MM.1S (cell line): ENCODE data around the gene GRIK4.

Experiments used
- DNase-seq: peaks from one replicate; pipeline ENCODE4 v3.0.0-alpha.2; 2015
- H2AFZ ChIP-seq: fragments of 300-600 bp; sonication (generic); 2 replicates; pipeline ENCODE4 v1.6.0; 2016; ENCODE audit warnings: antibody characterized with exemption, low read length
- H3F3A ChIP-seq: fragments of 300-600 bp; sonication (generic); 2 replicates; pipeline ENCODE4 v1.6.1; 2016; ENCODE audit warnings: mild to moderate bottlenecking, antibody characterized with exemption, low read length, moderate library complexity, mixed read lengths; ENCODE audit not compliant: insufficient read depth
- H3K27ac ChIP-seq: fragments of 300-600 bp; sonication (generic); 2 replicates; pipeline ENCODE4 v1.5.1; 2016; ENCODE audit warnings: mild to moderate bottlenecking, low read length
- H3K27me3 ChIP-seq: fragments of 300-600 bp; sonication (generic); replicated peaks from 2 replicates; pipeline ENCODE4 v1.6.0; 2016; ENCODE audit warnings: low read length; ENCODE audit not compliant: insufficient read depth
- H3K36me3 ChIP-seq: fragments of 300-600 bp; sonication (generic); replicated peaks from 2 replicates; pipeline ENCODE4 v1.6.1; 2016; ENCODE audit warnings: mild to moderate bottlenecking, low read length, mixed read lengths; ENCODE audit not compliant: insufficient read depth
- H3K4me1 ChIP-seq: fragments of 300-600 bp; sonication (generic); 2 replicates; pipeline ENCODE4 v1.6.1; 2016; ENCODE audit warnings: low read length, mixed read lengths
- H3K4me2 ChIP-seq: fragments of 300-600 bp; sonication (generic); 2 replicates; pipeline ENCODE4 v1.6.0; 2016; ENCODE audit warnings: low read depth, low read length
- H3K4me3 ChIP-seq: fragments of 300-600 bp; sonication (generic); 2 replicates; pipeline ENCODE4 v1.5.1; 2016; ENCODE audit warnings: low read length, mixed read lengths
- H3K79me2 ChIP-seq: fragments of 300-600 bp; sonication (generic); 2 replicates; pipeline ENCODE4 v1.6.1; 2016; ENCODE audit warnings: mixed run types, low read length, mixed read lengths
- H3K9ac ChIP-seq: fragments of 300-600 bp; sonication (generic); 2 replicates; pipeline ENCODE4 v1.6.1; 2016; ENCODE audit warnings: low read length, mixed read lengths
- H3K9me2 ChIP-seq: fragments of 300-600 bp; sonication (generic); replicated peaks from 2 replicates; pipeline ENCODE4 v1.6.1; 2016; ENCODE audit warnings: mild to moderate bottlenecking, low read length, mixed read lengths; ENCODE audit not compliant: insufficient read depth
- H3K9me3 ChIP-seq: fragments of 300-600 bp; sonication (generic); replicated peaks from 2 replicates; pipeline ENCODE4 v1.6.1; 2016; ENCODE audit warnings: mild to moderate bottlenecking, low read length, mixed read lengths; ENCODE audit not compliant: insufficient read depth
- H4K20me1 ChIP-seq: fragments of 300-600 bp; sonication (generic); 2 replicates; pipeline ENCODE4 v1.6.1; 2016; ENCODE audit warnings: mild to moderate bottlenecking, low read length, moderate library complexity, mixed read lengths; ENCODE audit not compliant: insufficient read depth
- CTCF ChIP-seq: fragments of 300-600 bp; sonication (generic); IDR thresholded peaks from 2 replicates; pipeline ENCODE4 v1.5.1; 2016; ENCODE audit warnings: antibody characterized with exemption, low read length, mixed read lengths
- EZH2 ChIP-seq: fragments of 300-600 bp; sonication (generic); optimal IDR thresholded peaks from 2 replicates; pipeline ENCODE3; 2017; ENCODE audit warnings: low read depth, mild to moderate bottlenecking, antibody characterized with exemption, low read length, mixed read lengths
- EZH2phosphoT487 ChIP-seq: fragments of 300-600 bp; sonication (generic); IDR thresholded peaks from 2 replicates; pipeline ENCODE4 v1.6.1; 2018; ENCODE audit warnings: antibody characterized with exemption, low read length

Gene GRIK4

GRCh38 chr11:120522736-120523135, 11.2 kb downstream of the GRIK4 start:
- no peaks in the 10 kb centered on the region for H3F3A ChIP-seq
- H3K9ac ChIP-seq: no peak overlapping the region
- TF ChIP-seq EZH2phosphoT487: no peak
- no peak for TF ChIP-seq EZH2
- no peak for TF ChIP-seq CTCF
- H2AFZ ChIP-seq: no peak overlapping the region
- H3K4me3 ChIP-seq: no peak overlapping the region
- no peak for DNase-seq
- H3K9me2 ChIP-seq: no peaks in the 10 kb centered on the region
- H3K4me2 ChIP-seq: no peak overlapping the region
- H3K79me2 ChIP-seq: no peaks in the 10 kb centered on the region
- H3K9me3 ChIP-seq: no peaks in the 10 kb centered on the region
- H3K4me1 ChIP-seq: no peaks in the 10 kb centered on the region
- no peaks in the 10 kb centered on the region for H3K27me3 ChIP-seq
- H3K27ac ChIP-seq: no peak overlapping the region
- H4K20me1 ChIP-seq: no peaks in the 10 kb centered on the region
- no peaks in the 10 kb centered on the region for H3K36me3 ChIP-seq

GRCh38 chr11:120523196-120523595, 11.6 kb downstream of the GRIK4 start:
- H3K79me2 ChIP-seq: no peaks in the 10 kb centered on the region
- no peaks in the 10 kb centered on the region for H3K4me1 ChIP-seq
- TF ChIP-seq EZH2: no peak
- no peak for TF ChIP-seq EZH2phosphoT487
- TF ChIP-seq CTCF: no peak
- no peak overlapping the region for H3K4me2 ChIP-seq
- DNase-seq: no peak
- H2AFZ ChIP-seq: no peak overlapping the region
- no peak overlapping the region for H3K4me3 ChIP-seq
- H3K9me2 ChIP-seq: no peaks in the 10 kb centered on the region
- no peaks in the 10 kb centered on the region for H3F3A ChIP-seq
- no peak overlapping the region for H3K9ac ChIP-seq
- H3K27me3 ChIP-seq: no peaks in the 10 kb centered on the region
- H4K20me1 ChIP-seq: no peaks in the 10 kb centered on the region
- H3K36me3 ChIP-seq: no peaks in the 10 kb centered on the region
- no peaks in the 10 kb centered on the region for H3K9me3 ChIP-seq
- no peak overlapping the region for H3K27ac ChIP-seq

- no peaks in the 10 kb centered on the region for H3F3A ChIP-seq
- H2AFZ ChIP-seq: no peak overlapping the region
- H3K9me2 ChIP-seq: no peaks in the 10 kb centered on the region
- TF ChIP-seq EZH2 (no peak), EZH2phosphoT487 (no peak), CTCF (no peak)
- H3K4me2 ChIP-seq: no peak overlapping the region
- no peaks in the 10 kb centered on the region for H3K27me3 ChIP-seq
- no peak overlapping the region for H3K27ac ChIP-seq
- no peak overlapping the region for H3K4me3 ChIP-seq
- no peak overlapping the region for H3K9ac ChIP-seq
- no peaks in the 10 kb centered on the region for H3K9me3 ChIP-seq
- no peaks in the 10 kb centered on the region for H3K4me1 ChIP-seq
- no peaks in the 10 kb centered on the region for H4K20me1 ChIP-seq
- H3K36me3 ChIP-seq: no peaks in the 10 kb centered on the region
- no peaks in the 10 kb centered on the region for H3K79me2 ChIP-seq
- DNase-seq: no peak
These were observed 13.1 kb downstream of the GRIK4 start for GRCh38 chr11:120524536-120525085.
